Femur (tissue), 1 donor: ENCODE measurements around the gene LBHD1.

Experiments used
- DNase-seq: peaks from one replicate; pipeline ENCODE4 v3.0.0-alpha.2; 2017

The LBHD1 gene

GRCh38 chr11:62613291-62613778 lies 58.7 kb downstream of the LBHD1 start:
- peak; percentile 51 for DNase-seq
